C4-2B (cell line): ENCODE measurements around the gene DCLRE1C.

Experiments used
- ZFX ChIP-seq: fragments of 450-650 bp; IDR thresholded peaks from 2 replicates; pipeline ENCODE4 v1.6.1; 2017
- TF ChIP-seq, protein P1 (sequence below): fragments of 450-650 bp; conservative IDR thresholded peaks from 2 replicates; pipeline ENCODE4 v1.5.1; 2017; ENCODE audit warnings: mild to moderate bottlenecking

DNA sequence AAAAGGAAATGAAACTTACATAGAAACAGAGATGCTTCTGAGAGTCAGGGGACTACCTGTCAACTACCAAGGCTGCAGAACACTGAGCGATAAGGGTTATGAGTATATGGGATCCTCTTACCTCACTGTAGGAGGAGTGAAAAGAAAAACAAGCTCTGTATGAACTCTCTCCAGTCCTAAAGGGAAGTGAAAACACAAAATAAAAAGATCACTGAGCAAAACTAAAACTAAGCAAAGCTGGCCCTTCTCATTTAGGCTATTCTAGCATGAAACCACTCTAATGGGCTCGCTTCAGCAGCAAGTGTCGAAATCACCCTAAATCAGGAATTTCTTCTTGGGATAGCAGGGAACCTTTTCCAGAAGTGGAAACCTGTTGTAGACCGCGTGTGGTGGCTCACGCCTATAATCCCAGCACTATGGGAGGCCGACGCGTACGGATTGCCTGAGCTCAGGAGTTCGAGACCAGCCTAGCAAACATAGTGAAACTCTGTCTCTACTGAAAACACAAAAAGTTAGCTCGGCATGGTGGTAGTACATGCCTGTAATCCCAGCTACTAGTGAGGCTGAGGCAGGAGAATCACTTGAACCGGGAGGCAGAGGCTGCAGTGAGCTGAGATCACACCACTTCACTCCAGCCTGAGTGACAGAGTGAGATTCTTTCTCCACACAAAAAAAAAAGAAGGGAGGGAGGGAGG, 27.0 kb downstream of the DCLRE1C start:
- TF ChIP-seq, protein P1, sequence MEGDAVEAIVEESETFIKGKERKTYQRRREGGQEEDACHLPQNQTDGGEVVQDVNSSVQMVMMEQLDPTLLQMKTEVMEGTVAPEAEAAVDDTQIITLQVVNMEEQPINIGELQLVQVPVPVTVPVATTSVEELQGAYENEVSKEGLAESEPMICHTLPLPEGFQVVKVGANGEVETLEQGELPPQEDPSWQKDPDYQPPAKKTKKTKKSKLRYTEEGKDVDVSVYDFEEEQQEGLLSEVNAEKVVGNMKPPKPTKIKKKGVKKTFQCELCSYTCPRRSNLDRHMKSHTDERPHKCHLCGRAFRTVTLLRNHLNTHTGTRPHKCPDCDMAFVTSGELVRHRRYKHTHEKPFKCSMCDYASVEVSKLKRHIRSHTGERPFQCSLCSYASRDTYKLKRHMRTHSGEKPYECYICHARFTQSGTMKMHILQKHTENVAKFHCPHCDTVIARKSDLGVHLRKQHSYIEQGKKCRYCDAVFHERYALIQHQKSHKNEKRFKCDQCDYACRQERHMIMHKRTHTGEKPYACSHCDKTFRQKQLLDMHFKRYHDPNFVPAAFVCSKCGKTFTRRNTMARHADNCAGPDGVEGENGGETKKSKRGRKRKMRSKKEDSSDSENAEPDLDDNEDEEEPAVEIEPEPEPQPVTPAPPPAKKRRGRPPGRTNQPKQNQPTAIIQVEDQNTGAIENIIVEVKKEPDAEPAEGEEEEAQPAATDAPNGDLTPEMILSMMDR: no peak
- no peak for TF ChIP-seq ZFX
